Measurements from ENCODE around the gene WNT7B. TPM values are rescaled to one million over a fixed set of nuclear protein-coding genes. Genes with fewer than 3 reads are reported as not detected.

Gene WNT7B
- total RNA-seq, 1 donor from 2014 or later = 3.7 TPM

GRCh38 chr22:45915841-45916240 lies 61.1 kb downstream of the WNT7B start:
- Mint-ChIP-seq H3K27me3 (peaks cover 19% of the 10 kb centered on the region), H3K4me1 (ENCODE audit: low read depth) (no peaks in the 10 kb centered on the region), H3K27ac (peak overlapping the region; percentile 59), H3K4me3 (ENCODE audit: low read depth) (no peak overlapping the region), H3K36me3 (ENCODE audit: insufficient read depth) (no peaks in the 10 kb centered on the region), H3K9me3 (ENCODE audit: low read depth) (no peaks in the 10 kb centered on the region)
- TF ChIP-seq, protein P1, sequence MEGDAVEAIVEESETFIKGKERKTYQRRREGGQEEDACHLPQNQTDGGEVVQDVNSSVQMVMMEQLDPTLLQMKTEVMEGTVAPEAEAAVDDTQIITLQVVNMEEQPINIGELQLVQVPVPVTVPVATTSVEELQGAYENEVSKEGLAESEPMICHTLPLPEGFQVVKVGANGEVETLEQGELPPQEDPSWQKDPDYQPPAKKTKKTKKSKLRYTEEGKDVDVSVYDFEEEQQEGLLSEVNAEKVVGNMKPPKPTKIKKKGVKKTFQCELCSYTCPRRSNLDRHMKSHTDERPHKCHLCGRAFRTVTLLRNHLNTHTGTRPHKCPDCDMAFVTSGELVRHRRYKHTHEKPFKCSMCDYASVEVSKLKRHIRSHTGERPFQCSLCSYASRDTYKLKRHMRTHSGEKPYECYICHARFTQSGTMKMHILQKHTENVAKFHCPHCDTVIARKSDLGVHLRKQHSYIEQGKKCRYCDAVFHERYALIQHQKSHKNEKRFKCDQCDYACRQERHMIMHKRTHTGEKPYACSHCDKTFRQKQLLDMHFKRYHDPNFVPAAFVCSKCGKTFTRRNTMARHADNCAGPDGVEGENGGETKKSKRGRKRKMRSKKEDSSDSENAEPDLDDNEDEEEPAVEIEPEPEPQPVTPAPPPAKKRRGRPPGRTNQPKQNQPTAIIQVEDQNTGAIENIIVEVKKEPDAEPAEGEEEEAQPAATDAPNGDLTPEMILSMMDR (IDR thresholded peaks at IDR 0.05; ENCODE audit: unreplicated experiment) = no peak
- no peak for DNase-seq (ENCODE audit: low spot score, unreplicated experiment)

- TF ChIP-seq, protein P1 (IDR thresholded peaks at IDR 0.05; ENCODE audit: unreplicated experiment) = no peak
- no peaks in the 10 kb centered on the region for H3K9me3 Mint-ChIP-seq (ENCODE audit: low read depth)
- no peak for DNase-seq (ENCODE audit: low spot score, unreplicated experiment)
- H3K36me3 Mint-ChIP-seq (ENCODE audit: insufficient read depth) = no peaks in the 10 kb centered on the region
- H3K4me3 Mint-ChIP-seq (ENCODE audit: low read depth) = no peak overlapping the region
- H3K27ac Mint-ChIP-seq = no peak overlapping the region
- peaks cover 19% of the 10 kb centered on the region for H3K27me3 Mint-ChIP-seq
- H3K4me1 Mint-ChIP-seq (ENCODE audit: low read depth) = no peaks in the 10 kb centered on the region
These were observed 61.8 kb downstream of the WNT7B start for GRCh38 chr22:45915151-45915550.

GRCh38 chr22:45914309-45914708 lies 62.7 kb downstream of the WNT7B start:
- Mint-ChIP-seq H3K4me3 (ENCODE audit: low read depth) (no peak overlapping the region), H3K27me3 (peaks cover 21% of the 10 kb centered on the region), H3K36me3 (ENCODE audit: insufficient read depth) (no peaks in the 10 kb centered on the region), H3K27ac (no peak overlapping the region), H3K4me1 (ENCODE audit: low read depth) (no peaks in the 10 kb centered on the region), H3K9me3 (ENCODE audit: low read depth) (no peaks in the 10 kb centered on the region)
- TF ChIP-seq, protein P1 (IDR thresholded peaks at IDR 0.05; ENCODE audit: unreplicated experiment) = no peak
- DNase-seq (ENCODE audit: low spot score, unreplicated experiment) = no peak

DNA sequence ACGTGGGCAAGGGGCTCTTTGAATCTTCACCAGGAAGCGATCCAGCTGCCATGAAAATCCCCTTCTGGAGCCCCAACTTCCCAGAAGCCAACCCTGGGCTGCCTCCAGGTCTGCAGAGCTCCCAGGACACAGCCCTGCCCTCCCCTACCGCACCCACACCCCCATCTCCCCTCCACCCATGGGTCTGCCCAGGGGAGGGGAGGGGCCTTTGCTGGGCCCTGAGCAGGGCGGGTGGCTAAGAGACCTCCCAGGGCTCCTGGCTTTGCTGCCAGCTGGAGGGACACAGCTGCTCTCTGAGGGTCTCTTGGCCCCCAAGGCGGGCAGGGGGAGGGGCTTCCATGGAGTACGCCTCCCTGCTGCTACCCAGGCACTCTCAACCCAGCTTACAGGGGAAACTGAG lies 64.1 kb downstream of the WNT7B start:
- TF ChIP-seq, protein P1 (IDR thresholded peaks at IDR 0.05; ENCODE audit: unreplicated experiment) = no peak
- DNase-seq (ENCODE audit: low spot score, unreplicated experiment) = no peak
- Mint-ChIP-seq H3K4me1 (ENCODE audit: low read depth) (no peaks in the 10 kb centered on the region), H3K9me3 (ENCODE audit: low read depth) (no peaks in the 10 kb centered on the region), H3K27ac (no peak overlapping the region), H3K36me3 (ENCODE audit: insufficient read depth) (no peaks in the 10 kb centered on the region), H3K4me3 (ENCODE audit: low read depth) (no peak overlapping the region), H3K27me3 (peaks cover 21% of the 10 kb centered on the region)

GRCh38 chr22:45911601-45912271 lies 65.2 kb downstream of the WNT7B start:
- Mint-ChIP-seq H3K27me3 (peaks cover 20% of the 10 kb centered on the region), H3K36me3 (ENCODE audit: insufficient read depth) (no peaks in the 10 kb centered on the region), H3K4me3 (ENCODE audit: low read depth) (no peak overlapping the region), H3K9me3 (ENCODE audit: low read depth) (no peaks in the 10 kb centered on the region), H3K4me1 (ENCODE audit: low read depth) (no peaks in the 10 kb centered on the region), H3K27ac (no peak overlapping the region)
- TF ChIP-seq, protein P1 (IDR thresholded peaks at IDR 0.05; ENCODE audit: unreplicated experiment) = no peak
- no peak for DNase-seq (ENCODE audit: low spot score, unreplicated experiment)

Data from progenitor cell of endocrine pancreas (in vitro differentiated cells).